Stimulated activated effector memory CD8-positive, alpha-beta T cell treated with anti-CD3 and anti-CD28 coated beads, Interleukin-12 subunit alpha, Interleukin-12 subunit beta, amount 100 ng/mL, for 72 hours (primary cell): ENCODE results near the gene GRIPAP1.

Experiments used
- ATAC-seq: fragments of 150-1000 bp; cut with Tn5 transposase; 2 replicates; pipeline ENCODE4 v1.10.0; 2021
- DNase-seq, 2 donors: peaks; one replicate each; pipeline ENCODE4 v3.0.0; 2021 to 2022; ENCODE audit warnings: low spot score in 2 of 2
- H3K27ac Mint-ChIP-seq: one replicate; pipeline ENCODE4 v1.8.0; 2022; ENCODE audit warnings: mild to moderate bottlenecking, mixed read lengths
- H3K36me3 Mint-ChIP-seq: one replicate; pipeline ENCODE4 v1.8.0; 2022; ENCODE audit warnings: mild to moderate bottlenecking, mixed read lengths
- H3K4me1 Mint-ChIP-seq: one replicate; pipeline ENCODE4 v1.8.0; 2022; ENCODE audit warnings: mixed read lengths
- H3K4me3 Mint-ChIP-seq: one replicate; pipeline ENCODE4 v1.8.0; 2022; ENCODE audit warnings: mild to moderate bottlenecking, mixed read lengths
- H3K9me3 Mint-ChIP-seq: one replicate; pipeline ENCODE4 v1.8.0; 2022; ENCODE audit warnings: mixed read lengths

The GRIPAP1 gene

GRCh38 chrX:48974574-48974973 lies 27.5 kb downstream of the GRIPAP1 start:
- H3K9me3 Mint-ChIP-seq: no peaks in the 10 kb centered on the region
- ATAC-seq (no peak), DNase-seq (no peak)
- no peak overlapping the region for H3K27ac Mint-ChIP-seq
- H3K4me1 Mint-ChIP-seq: peaks cover 25% of the 10 kb centered on the region
- peaks cover 56% of the 10 kb centered on the region for H3K36me3 Mint-ChIP-seq
- no peak overlapping the region for H3K4me3 Mint-ChIP-seq

- ATAC-seq: no peak
- peaks cover 51% of the 10 kb centered on the region for H3K36me3 Mint-ChIP-seq
Observed at GRCh38 chrX:48974033-48974432, 28.0 kb downstream of the GRIPAP1 start.

GRCh38 chrX:48972220-48973164 lies 29.6 kb downstream of the GRIPAP1 start:
- Mint-ChIP-seq H3K9me3 (no peaks in the 10 kb centered on the region), H3K27ac (no peak overlapping the region), H3K36me3 (peaks cover 35% of the 10 kb centered on the region), H3K4me1 (peaks cover 25% of the 10 kb centered on the region), H3K4me3 (peak overlapping the region; percentile 44)
- ATAC-seq (peak; percentile 55), DNase-seq (no peak)

More at GRCh38 chrX:48974033-48974432, 28.0 kb downstream of the GRIPAP1 start:
- no peak overlapping the region for H3K4me3 Mint-ChIP-seq
- peaks cover 25% of the 10 kb centered on the region for H3K4me1 Mint-ChIP-seq
- no peaks in the 10 kb centered on the region for H3K9me3 Mint-ChIP-seq
- no peak overlapping the region for H3K27ac Mint-ChIP-seq
- DNase-seq: no peak

- peak within 1 kb of the TSS; percentile 88 for H3K27ac Mint-ChIP-seq
- peaks cover 26% of the 10 kb centered on the region for H3K36me3 Mint-ChIP-seq
- H3K4me3 Mint-ChIP-seq: peak within 1 kb of the TSS; percentile 44
- DNase-seq: no peak
- ATAC-seq: peak; percentile 31
- H3K4me1 Mint-ChIP-seq: peaks cover 25% of the 10 kb centered on the region
- H3K9me3 Mint-ChIP-seq: no peaks in the 10 kb centered on the region
Observed at GRCh38 chrX:48971249-48972219, 30.5 kb downstream of the GRIPAP1 start, which contains the start of gene KCND1. Gene KCND1 (minus strand): TSS chrX:48971844. CDS start chrX:48970271, 1,573 bp downstream.

- DNase-seq: no peak
- Mint-ChIP-seq H3K4me1 (peaks cover 25% of the 10 kb centered on the region), H3K27ac (no peak overlapping the region)
Observed at GRCh38 chrX:48969471-48969870, 32.6 kb downstream of the GRIPAP1 start.

GRCh38 chrX:48968377-48968776 lies 33.7 kb downstream of the GRIPAP1 start:
- DNase-seq: no peak
- peaks cover 23% of the 10 kb centered on the region for H3K4me1 Mint-ChIP-seq
- H3K27ac Mint-ChIP-seq: no peak overlapping the region
- peaks cover 12% of the 10 kb centered on the region for H3K36me3 Mint-ChIP-seq
- H3K4me3 Mint-ChIP-seq: no peak overlapping the region
- no peaks in the 10 kb centered on the region for H3K9me3 Mint-ChIP-seq
- no peak for ATAC-seq

More at GRCh38 chrX:48969471-48969870, 32.6 kb downstream of the GRIPAP1 start:
- ATAC-seq: no peak
- no peaks in the 10 kb centered on the region for H3K9me3 Mint-ChIP-seq
- H3K36me3 Mint-ChIP-seq: peaks cover 13% of the 10 kb centered on the region
- H3K4me3 Mint-ChIP-seq: no peak overlapping the region

- Mint-ChIP-seq H3K4me3 (no peak overlapping the region), H3K9me3 (no peaks in the 10 kb centered on the region), H3K36me3 (peaks cover 12% of the 10 kb centered on the region), H3K4me1 (peaks cover 9% of the 10 kb centered on the region), H3K27ac (no peak overlapping the region)
- ATAC-seq: no peak
- no peak for DNase-seq
Observed at GRCh38 chrX:48966796-48967579, 35.1 kb downstream of the GRIPAP1 start.

- no peak overlapping the region for H3K4me3 Mint-ChIP-seq
- no peak for DNase-seq
- no peak for ATAC-seq
- H3K9me3 Mint-ChIP-seq: no peaks in the 10 kb centered on the region
- peaks cover 12% of the 10 kb centered on the region for H3K4me1 Mint-ChIP-seq
- H3K36me3 Mint-ChIP-seq: peaks cover 12% of the 10 kb centered on the region
- H3K27ac Mint-ChIP-seq: no peak overlapping the region
Observed at GRCh38 chrX:48965959-48966358, 36.1 kb downstream of the GRIPAP1 start.

GRCh38 chrX:48961585-48962091 lies 40.4 kb downstream of the GRIPAP1 start:
- no peak for ATAC-seq
- no peak for DNase-seq
- no peak overlapping the region for H3K4me3 Mint-ChIP-seq
- H3K36me3 Mint-ChIP-seq: peaks cover 34% of the 10 kb centered on the region
- H3K27ac Mint-ChIP-seq: no peak overlapping the region
- no peaks in the 10 kb centered on the region for H3K9me3 Mint-ChIP-seq
- H3K4me1 Mint-ChIP-seq: peaks cover 15% of the 10 kb centered on the region

- DNase-seq (no peak), ATAC-seq (no peak)
- peaks cover 21% of the 10 kb centered on the region for H3K4me1 Mint-ChIP-seq
- H3K9me3 Mint-ChIP-seq: no peaks in the 10 kb centered on the region
- peak overlapping the region; percentile 80 for H3K27ac Mint-ChIP-seq
- H3K36me3 Mint-ChIP-seq: peaks cover 45% of the 10 kb centered on the region
- peak overlapping the region; percentile 43 for H3K4me3 Mint-ChIP-seq
Observed at GRCh38 chrX:48960291-48960690, 41.8 kb downstream of the GRIPAP1 start.

- Mint-ChIP-seq H3K36me3 (peaks cover 58% of the 10 kb centered on the region), H3K4me1 (peaks cover 33% of the 10 kb centered on the region), H3K4me3 (peak overlapping the region; percentile 94), H3K9me3 (no peaks in the 10 kb centered on the region), H3K27ac (peak overlapping the region; percentile 99)
- no peak for DNase-seq
- ATAC-seq: no peak
Observed at GRCh38 chrX:48958635-48959094, 43.4 kb downstream of the GRIPAP1 start.

GRCh38 chrX:48957827-48958634 lies 44.0 kb downstream of the GRIPAP1 start:
- DNase-seq: peak; percentile 79 to 92
- Mint-ChIP-seq H3K4me1 (peaks cover 37% of the 10 kb centered on the region), H3K36me3 (peaks cover 62% of the 10 kb centered on the region), H3K9me3 (no peaks in the 10 kb centered on the region), H3K27ac (peak overlapping the region; percentile 99), H3K4me3 (peak overlapping the region; percentile 94)
- ATAC-seq: peak; percentile 91

- peaks cover 67% of the 10 kb centered on the region for H3K36me3 Mint-ChIP-seq
- H3K4me3 Mint-ChIP-seq: peak within 1 kb of the TSS; percentile 94
- peak within 1 kb of the TSS; percentile 99 for H3K27ac Mint-ChIP-seq
- peaks cover 42% of the 10 kb centered on the region for H3K4me1 Mint-ChIP-seq
- peak; percentile 73 for ATAC-seq
- DNase-seq: peak in 1 of 2 donors; percentile 84
- H3K9me3 Mint-ChIP-seq: no peaks in the 10 kb centered on the region
Observed at GRCh38 chrX:48957477-48957826, 44.6 kb downstream of the GRIPAP1 start, which contains the start of gene OTUD5. Gene OTUD5 (minus strand): TSS chrX:48957607. CDS start chrX:48957570, 37 bp downstream.
